Vagina (tissue), 2 donors: Measurements from ENCODE around the gene LRRC49.

Experiments used
- CTCF ChIP-seq, 3 experiments: fragments of 450-650 bp in 2 of 3; fragments of 200-600 bp in 1 of 3; sonication (generic) in 1 of 3; IDR thresholded peaks; one replicate each; pipeline ENCODE4 v1.5.1; 2017 to 2019; ENCODE audit warnings: antibody characterized with exemption in 3 of 3, mild to moderate bottlenecking in 2 of 3, moderate library complexity in 2 of 3
- POLR2A ChIP-seq, 2 donors: fragments of 450-650 bp; IDR thresholded peaks; one replicate each; pipeline ENCODE4 v1.6.1; 2017; ENCODE audit warnings: antibody characterized with exemption in 2 of 2, mild to moderate bottlenecking in 2 of 2, moderate library complexity in 2 of 2

DNA sequence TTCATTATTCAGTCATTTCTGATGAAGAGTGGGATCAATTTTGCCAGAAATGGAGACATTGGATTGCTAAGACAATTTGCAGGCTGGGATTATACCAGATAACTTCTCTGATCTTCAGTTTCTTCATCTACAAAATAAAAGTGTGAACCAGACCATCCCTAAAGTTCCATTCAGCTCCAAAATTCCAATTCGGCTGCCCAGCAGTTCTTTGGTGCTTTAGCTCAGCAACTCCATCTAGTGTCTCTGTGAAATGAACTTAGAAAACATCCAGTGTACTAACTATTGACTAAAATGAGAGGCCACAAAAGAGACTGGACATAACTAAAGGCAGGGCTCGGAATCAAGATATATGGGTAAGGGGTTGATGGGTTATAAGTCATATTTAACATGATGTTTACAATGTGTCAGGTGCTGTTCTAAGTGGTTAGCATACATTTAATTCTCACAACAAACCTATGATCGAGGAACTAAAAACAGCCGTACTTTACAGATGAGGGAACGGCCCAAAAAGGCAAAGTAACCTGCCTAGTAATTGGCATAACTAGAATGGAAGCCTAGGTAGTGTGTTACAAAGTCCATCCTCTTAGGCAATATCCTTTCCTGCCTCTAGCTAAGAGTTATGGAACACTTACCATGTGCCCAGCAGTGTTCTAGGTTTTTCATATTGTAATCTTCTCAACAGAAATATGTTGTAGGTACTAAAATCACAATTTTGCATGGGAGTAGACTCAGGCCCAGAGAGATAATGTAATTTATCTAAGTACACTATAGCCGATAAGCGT lies 17.4 kb upstream of the LRRC49 start:
- TF ChIP-seq CTCF (IDR thresholded peaks at IDR 0.05) (peak; percentile 8 to 41 (median 33)), POLR2A (IDR thresholded peaks at IDR 0.05) (no peak)
